Progenitor cell of endocrine pancreas (in vitro differentiated cells): ENCODE data around the gene TRPM3. TPM values are rescaled to one million over a fixed set of nuclear protein-coding genes. Genes with fewer than 3 reads are reported as not detected.

Experiments
- DNase-seq: peaks from one replicate; pipeline ENCODE4 v3.0.0; 2021; ENCODE audit warnings: low spot score; ENCODE audit not compliant: unreplicated experiment
- H3K27ac Mint-ChIP-seq: 2 replicates; pipeline ENCODE4 v1.8.0; 2021; ENCODE audit warnings: mild to moderate bottlenecking, moderate library complexity, mixed read lengths
- H3K27me3 Mint-ChIP-seq: 2 replicates; pipeline ENCODE4 v1.8.0; 2021; ENCODE audit warnings: mixed read lengths
- H3K36me3 Mint-ChIP-seq: 2 replicates; pipeline ENCODE4 v1.8.0; 2022; ENCODE audit warnings: mixed read lengths; ENCODE audit not compliant: insufficient read depth
- H3K4me1 Mint-ChIP-seq: 2 replicates; pipeline ENCODE4 v1.8.0; 2021; ENCODE audit warnings: low read depth, mixed read lengths
- H3K4me3 Mint-ChIP-seq: 2 replicates; pipeline ENCODE4 v1.8.0; 2021; ENCODE audit warnings: low read depth, mild to moderate bottlenecking, moderate library complexity, mixed read lengths
- H3K9me3 Mint-ChIP-seq: 2 replicates; pipeline ENCODE4 v1.8.0; 2021; ENCODE audit warnings: low read depth, mixed read lengths
- total RNA-seq: library from RNA; stranded (reverse); gene quantifications from 2 replicates; pipeline ENCODE4 v1.2.1, GENCODE V29; 2021
- TF ChIP-seq, protein P1 (sequence below): fragments of 200-600 bp; sonication (generic); IDR thresholded peaks from one replicate; pipeline ENCODE4 v1.5.0; 2021; ENCODE audit warnings: antibody characterized with exemption, mild to moderate bottlenecking; ENCODE audit not compliant: unreplicated experiment

The TRPM3 gene
- total RNA-seq, 1 donor from 2014 or later, result 1.6 TPM

DNA sequence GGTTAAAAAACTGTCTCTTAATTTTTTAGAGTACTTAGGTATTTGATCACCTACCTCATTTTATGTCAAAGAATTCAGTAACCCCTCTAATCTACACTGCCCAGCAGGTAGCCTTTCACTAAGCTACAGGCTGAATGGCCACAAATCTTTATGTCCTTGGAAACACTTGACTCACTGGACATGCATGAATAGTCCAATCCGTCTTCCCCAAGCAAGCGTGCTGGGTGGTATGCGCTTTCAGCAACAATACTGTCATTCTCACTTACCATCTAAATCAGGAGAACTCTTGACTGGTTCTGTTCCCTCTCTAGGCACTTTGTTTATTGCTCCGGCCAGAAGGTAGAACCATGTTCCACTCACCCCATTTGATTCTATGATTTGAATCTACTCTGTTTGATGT is 73.1 kb downstream of the TRPM3 start:
- no peaks in the 10 kb centered on the region for H3K27me3 Mint-ChIP-seq
- no peak overlapping the region for H3K4me3 Mint-ChIP-seq
- no peak overlapping the region for H3K27ac Mint-ChIP-seq
- no peak for DNase-seq
- no peaks in the 10 kb centered on the region for H3K9me3 Mint-ChIP-seq
- TF ChIP-seq, protein P1, sequence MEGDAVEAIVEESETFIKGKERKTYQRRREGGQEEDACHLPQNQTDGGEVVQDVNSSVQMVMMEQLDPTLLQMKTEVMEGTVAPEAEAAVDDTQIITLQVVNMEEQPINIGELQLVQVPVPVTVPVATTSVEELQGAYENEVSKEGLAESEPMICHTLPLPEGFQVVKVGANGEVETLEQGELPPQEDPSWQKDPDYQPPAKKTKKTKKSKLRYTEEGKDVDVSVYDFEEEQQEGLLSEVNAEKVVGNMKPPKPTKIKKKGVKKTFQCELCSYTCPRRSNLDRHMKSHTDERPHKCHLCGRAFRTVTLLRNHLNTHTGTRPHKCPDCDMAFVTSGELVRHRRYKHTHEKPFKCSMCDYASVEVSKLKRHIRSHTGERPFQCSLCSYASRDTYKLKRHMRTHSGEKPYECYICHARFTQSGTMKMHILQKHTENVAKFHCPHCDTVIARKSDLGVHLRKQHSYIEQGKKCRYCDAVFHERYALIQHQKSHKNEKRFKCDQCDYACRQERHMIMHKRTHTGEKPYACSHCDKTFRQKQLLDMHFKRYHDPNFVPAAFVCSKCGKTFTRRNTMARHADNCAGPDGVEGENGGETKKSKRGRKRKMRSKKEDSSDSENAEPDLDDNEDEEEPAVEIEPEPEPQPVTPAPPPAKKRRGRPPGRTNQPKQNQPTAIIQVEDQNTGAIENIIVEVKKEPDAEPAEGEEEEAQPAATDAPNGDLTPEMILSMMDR, result no peak
- H3K36me3 Mint-ChIP-seq, result no peaks in the 10 kb centered on the region
- H3K4me1 Mint-ChIP-seq, result no peaks in the 10 kb centered on the region

DNA sequence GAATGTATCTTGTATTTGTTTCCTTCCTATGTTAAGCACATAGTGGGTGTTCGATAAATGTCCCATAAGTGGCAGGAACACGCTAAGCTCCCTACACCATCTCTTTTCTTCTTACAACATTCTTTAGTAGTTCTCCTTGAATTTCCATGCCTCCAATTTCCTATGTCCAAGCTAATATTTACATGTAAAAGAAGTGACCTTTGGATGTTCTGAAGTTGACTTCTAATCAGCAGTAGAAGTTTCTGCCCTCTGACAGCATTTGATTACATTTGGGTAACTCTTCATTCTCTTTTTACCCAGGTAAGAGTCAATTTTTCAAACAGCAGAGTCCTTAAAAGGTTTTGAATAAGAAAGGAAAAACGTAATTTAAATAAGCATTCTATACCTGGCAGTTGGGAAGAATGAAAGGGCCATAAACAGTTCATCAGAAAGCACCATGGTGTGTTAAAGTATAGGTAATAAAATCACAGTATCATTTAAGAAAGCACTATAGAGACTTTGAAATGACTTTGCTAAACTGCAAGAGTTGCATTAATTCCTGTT is 78.9 kb downstream of the TRPM3 start:
- Mint-ChIP-seq H3K4me1 (no peaks in the 10 kb centered on the region), H3K27ac (no peak overlapping the region), H3K9me3 (no peaks in the 10 kb centered on the region), H3K36me3 (no peaks in the 10 kb centered on the region), H3K4me3 (no peak overlapping the region), H3K27me3 (no peaks in the 10 kb centered on the region)
- DNase-seq, result no peak
- TF ChIP-seq, protein P1, result no peak

DNA sequence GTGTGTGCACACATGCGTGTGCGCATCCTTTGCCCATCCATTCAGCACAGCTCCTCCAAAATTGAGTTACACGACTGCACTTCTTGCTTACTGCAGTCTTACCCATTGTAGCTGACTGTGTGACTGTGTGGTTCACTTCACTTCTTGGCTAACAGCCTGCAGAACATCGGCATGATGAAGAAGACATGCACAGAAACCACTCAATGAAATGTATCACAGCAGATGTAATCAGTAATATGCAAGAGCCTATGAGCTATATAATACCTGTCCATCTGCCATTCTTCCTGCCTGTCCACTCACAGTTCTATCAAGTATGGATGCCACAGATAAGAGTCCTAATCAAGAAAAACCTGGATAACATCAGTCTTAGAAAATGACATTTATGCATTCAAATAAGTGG is 83.9 kb downstream of the TRPM3 start:
- Mint-ChIP-seq H3K4me1 (no peaks in the 10 kb centered on the region), H3K27ac (no peak overlapping the region), H3K36me3 (no peaks in the 10 kb centered on the region), H3K9me3 (no peaks in the 10 kb centered on the region), H3K27me3 (no peaks in the 10 kb centered on the region), H3K4me3 (no peak overlapping the region)
- TF ChIP-seq, protein P1, result no peak
- no peak for DNase-seq

DNA sequence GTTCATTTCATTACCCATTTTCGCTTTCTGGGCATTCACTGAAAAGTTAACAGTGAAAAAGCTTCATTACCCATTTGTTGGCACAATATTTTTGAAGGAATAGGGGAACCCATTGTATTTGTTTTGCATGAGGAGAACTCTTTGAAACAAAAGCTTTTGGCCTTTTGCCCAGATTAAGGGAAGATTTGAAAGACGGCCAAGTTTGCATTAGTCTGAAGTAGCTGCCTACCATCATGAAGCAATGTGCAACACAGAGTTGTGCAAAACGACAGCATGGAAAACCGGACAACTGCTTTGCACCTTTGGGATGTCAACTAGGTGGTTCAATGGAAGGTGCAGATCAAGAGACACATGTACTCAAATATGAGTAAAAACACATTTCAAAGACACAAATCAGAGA is 84.9 kb downstream of the TRPM3 start:
- Mint-ChIP-seq H3K27me3 (no peaks in the 10 kb centered on the region), H3K36me3 (no peaks in the 10 kb centered on the region), H3K4me1 (no peaks in the 10 kb centered on the region), H3K9me3 (no peaks in the 10 kb centered on the region), H3K4me3 (no peak overlapping the region), H3K27ac (no peak overlapping the region)
- TF ChIP-seq, protein P1, result no peak
- no peak for DNase-seq

DNA sequence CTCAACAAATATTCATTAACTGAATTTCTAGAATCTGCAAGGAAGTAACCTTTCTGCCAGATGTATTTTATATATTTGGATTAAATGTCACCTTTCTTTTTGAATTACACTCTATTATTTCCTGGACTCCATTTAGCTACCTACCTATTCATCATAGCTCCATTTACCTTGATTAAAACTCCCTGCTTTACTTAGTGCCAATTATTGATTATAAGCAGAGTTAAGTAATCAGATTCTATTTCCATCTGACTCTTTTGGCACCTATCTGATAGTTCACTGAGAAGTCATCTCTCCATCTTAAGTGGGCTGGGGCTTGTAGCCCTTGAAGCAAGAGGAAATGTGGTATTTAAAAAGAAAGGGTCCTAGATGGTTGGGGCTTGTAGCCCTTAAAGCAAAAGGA is 88.6 kb downstream of the TRPM3 start:
- TF ChIP-seq, protein P1, result no peak
- H3K27me3 Mint-ChIP-seq, result no peaks in the 10 kb centered on the region
- H3K4me1 Mint-ChIP-seq, result no peaks in the 10 kb centered on the region
- H3K9me3 Mint-ChIP-seq, result no peaks in the 10 kb centered on the region
- no peak for DNase-seq
- no peak overlapping the region for H3K27ac Mint-ChIP-seq
- no peaks in the 10 kb centered on the region for H3K36me3 Mint-ChIP-seq
- no peak overlapping the region for H3K4me3 Mint-ChIP-seq
